Muscle of leg (tissue), 11 donors: ENCODE data around the gene CDH23. TPM values are rescaled to one million over a fixed set of nuclear protein-coding genes. Genes with fewer than 3 reads are reported as not detected.

Experiments used
- DNase-seq: peaks from one replicate; pipeline ENCODE4 v3.0.0; 2013
- H3K27ac ChIP-seq: one replicate; pipeline ENCODE4 v1.5.1; 2013; ENCODE audit warnings: mild to moderate bottlenecking, low read length, control low read depth
- H3K27me3 ChIP-seq: one replicate; pipeline ENCODE4 v1.6.1; 2013; ENCODE audit warnings: low read length; ENCODE audit not compliant: control insufficient read depth, insufficient read depth
- H3K36me3 ChIP-seq: one replicate; pipeline ENCODE4 v1.6.1; 2013; ENCODE audit warnings: low read length; ENCODE audit not compliant: control insufficient read depth, insufficient read depth
- H3K4me1 ChIP-seq: one replicate; pipeline ENCODE4 v1.6.1; 2013; ENCODE audit warnings: low read length; ENCODE audit not compliant: control insufficient read depth, insufficient read depth
- H3K4me3 ChIP-seq: one replicate; pipeline ENCODE4 v1.5.1; 2013; ENCODE audit warnings: low read length, control low read depth
- H3K9me3 ChIP-seq: replicated peaks from 2 replicates; pipeline ENCODE4 v1.6.1; 2013; ENCODE audit warnings: low read depth, low read length; ENCODE audit not compliant: control insufficient read depth
- WGBS: methylation state at CpG from one replicate; pipeline ENCODE4 v1.1.5; 2013; ENCODE audit warnings: missing lambda C conversion rate; ENCODE audit not compliant: insufficient coverage; 5-methylcytosine and 5-hydroxymethylcytosine counted together
- polyA plus RNA-seq, 8 donors: library from polyadenylated mRNA; unstranded; fragments of 120-200 nt; gene quantifications; one replicate each; pipeline versions ENCODE4 v1.2.1 to v1.2.3, GENCODE V29; 2013; ENCODE audit warnings: inconsistent platforms in 1 of 8, low replicate concordance in 1 of 8; ENCODE audit not compliant: insufficient read length in 8 of 8, insufficient read depth in 1 of 8
- total RNA-seq: library from RNA; stranded (reverse); fragments of 120-200 nt; gene quantifications from one replicate; pipeline ENCODE4 v1.2.4, GENCODE V29; 2013

The CDH23 gene
- total and polyA plus RNA-seq, 9 donors, result 3.4 to 5.7 (median 4.9) TPM

- H3K27me3 ChIP-seq, result peaks cover 2% of the 10 kb centered on the region
- no peaks in the 10 kb centered on the region for H3K9me3 ChIP-seq
- DNase-seq, result no peak
- H3K36me3 ChIP-seq, result no peaks in the 10 kb centered on the region
- H3K4me1 ChIP-seq, result peaks cover 26% of the 10 kb centered on the region
- no peak overlapping the region for H3K27ac ChIP-seq
- WGBS, result 63% methylated on average over 6 of the region's 10 CpGs
- H3K4me3 ChIP-seq, result no peak overlapping the region
Observed at GRCh38 chr10:71555087-71555723, 158.5 kb downstream of the CDH23 start.

GRCh38 chr10:71555724-71556119, 159.0 kb downstream of the CDH23 start:
- Histone ChIP-seq H3K27ac (no peak overlapping the region), H3K4me3 (no peak overlapping the region), H3K9me3 (no peaks in the 10 kb centered on the region), H3K36me3 (no peaks in the 10 kb centered on the region), H3K4me1 (peaks cover 21% of the 10 kb centered on the region), H3K27me3 (peaks cover 2% of the 10 kb centered on the region)
- 38% methylated on average over 1 of the region's 1 CpG for WGBS
- no peak for DNase-seq

DNA sequence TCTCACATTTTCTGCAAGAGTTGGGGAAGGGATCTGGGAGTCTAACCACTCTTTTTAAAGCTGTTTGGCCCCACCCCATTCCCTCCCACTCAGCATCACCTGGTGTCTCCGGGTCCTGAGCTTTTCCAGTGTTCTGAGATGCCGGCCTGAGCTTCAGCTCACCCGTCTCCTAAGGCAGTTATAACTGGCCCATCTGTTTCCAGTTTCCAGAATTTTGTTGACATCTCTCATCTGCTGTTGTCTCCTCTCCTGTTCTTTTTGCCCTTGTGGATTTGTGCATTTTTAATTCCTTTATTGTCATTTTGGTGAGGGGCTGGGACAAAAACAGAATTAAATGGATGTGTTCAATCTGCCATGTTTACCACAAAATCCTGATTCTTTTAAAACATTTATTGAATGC, 162.3 kb downstream of the CDH23 start:
- 25% methylated on average over 3 of the region's 3 CpGs for WGBS
- no peaks in the 10 kb centered on the region for H3K9me3 ChIP-seq
- no peaks in the 10 kb centered on the region for H3K27me3 ChIP-seq
- no peak overlapping the region for H3K4me3 ChIP-seq
- no peak for DNase-seq
- H3K36me3 ChIP-seq, result no peaks in the 10 kb centered on the region
- no peak overlapping the region for H3K27ac ChIP-seq
- peaks cover 19% of the 10 kb centered on the region for H3K4me1 ChIP-seq

GRCh38 chr10:71561003-71561574, 164.4 kb downstream of the CDH23 start:
- Histone ChIP-seq H3K4me3 (no peak overlapping the region), H3K9me3 (no peaks in the 10 kb centered on the region), H3K4me1 (peaks cover 15% of the 10 kb centered on the region), H3K27ac (no peak overlapping the region), H3K36me3 (no peaks in the 10 kb centered on the region), H3K27me3 (no peaks in the 10 kb centered on the region)
- no peak for DNase-seq
- WGBS, result 33% methylated on average over 3 of the region's 5 CpGs

DNA sequence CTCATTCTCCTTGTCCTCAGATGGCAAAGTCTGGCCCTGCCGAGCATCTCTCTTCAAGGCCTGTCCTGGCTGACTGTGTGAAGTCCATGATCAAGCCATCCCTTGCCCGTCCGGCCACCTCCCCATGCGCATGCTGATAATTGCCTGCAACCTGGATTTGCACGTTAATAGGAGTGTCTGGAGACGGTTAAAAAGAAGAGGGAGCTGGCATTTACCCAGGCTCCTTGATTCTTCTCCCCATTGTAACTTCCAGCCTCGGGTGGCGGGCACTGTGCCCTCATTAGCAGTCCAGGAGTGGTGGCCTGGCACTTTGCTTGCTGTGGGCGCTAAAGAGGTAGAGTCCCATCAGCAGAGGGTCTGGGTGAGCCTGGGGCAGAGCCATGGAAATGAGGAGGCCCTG, 165.5 kb downstream of the CDH23 start:
- H3K4me1 ChIP-seq, result peaks cover 16% of the 10 kb centered on the region
- no peaks in the 10 kb centered on the region for H3K36me3 ChIP-seq
- WGBS, result 90% methylated on average over 7 of the region's 9 CpGs
- no peak for DNase-seq
- no peaks in the 10 kb centered on the region for H3K27me3 ChIP-seq
- H3K4me3 ChIP-seq, result no peak overlapping the region
- no peaks in the 10 kb centered on the region for H3K9me3 ChIP-seq
- H3K27ac ChIP-seq, result no peak overlapping the region

GRCh38 chr10:71562904-71563303, 166.2 kb downstream of the CDH23 start:
- H3K4me3 ChIP-seq, result no peak overlapping the region
- no peaks in the 10 kb centered on the region for H3K27me3 ChIP-seq
- H3K27ac ChIP-seq, result no peak overlapping the region
- H3K9me3 ChIP-seq, result no peaks in the 10 kb centered on the region
- no peaks in the 10 kb centered on the region for H3K36me3 ChIP-seq
- H3K4me1 ChIP-seq, result peaks cover 22% of the 10 kb centered on the region
- WGBS, result no CpG with 5 or more reads among the region's 3 CpGs
- no peak for DNase-seq

GRCh38 chr10:71564194-71564820, 167.6 kb downstream of the CDH23 start:
- H3K4me1 ChIP-seq, result peaks cover 24% of the 10 kb centered on the region
- no peaks in the 10 kb centered on the region for H3K9me3 ChIP-seq
- no peak overlapping the region for H3K4me3 ChIP-seq
- WGBS, result 35% methylated on average over 11 of the region's 12 CpGs
- H3K27ac ChIP-seq, result no peak overlapping the region
- no peaks in the 10 kb centered on the region for H3K27me3 ChIP-seq
- no peaks in the 10 kb centered on the region for H3K36me3 ChIP-seq
- no peak for DNase-seq

- DNase-seq, result no peak
- no peak overlapping the region for H3K27ac ChIP-seq
- H3K9me3 ChIP-seq, result no peaks in the 10 kb centered on the region
- WGBS, result 89% methylated on average over 1 of the region's 2 CpGs
- no peak overlapping the region for H3K4me3 ChIP-seq
- no peaks in the 10 kb centered on the region for H3K27me3 ChIP-seq
- H3K4me1 ChIP-seq, result peaks cover 19% of the 10 kb centered on the region
- H3K36me3 ChIP-seq, result no peaks in the 10 kb centered on the region
Observed at GRCh38 chr10:71565284-71566000, 168.7 kb downstream of the CDH23 start.

GRCh38 chr10:71567006-71567405, 170.3 kb downstream of the CDH23 start:
- DNase-seq, result no peak
- 95% methylated on average over 5 of the region's 5 CpGs for WGBS
- H3K4me3 ChIP-seq, result no peak overlapping the region

GRCh38 chr10:71568896-71569492, 172.3 kb downstream of the CDH23 start:
- WGBS, result 83% methylated on average over 3 of the region's 5 CpGs
- DNase-seq, result no peak
- H3K4me3 ChIP-seq, result no peak overlapping the region
- H3K9me3 ChIP-seq, result no peaks in the 10 kb centered on the region
- H3K27me3 ChIP-seq, result peaks cover 6% of the 10 kb centered on the region
- peaks cover 12% of the 10 kb centered on the region for H3K4me1 ChIP-seq
- no peaks in the 10 kb centered on the region for H3K36me3 ChIP-seq
- H3K27ac ChIP-seq, result no peak overlapping the region

More at GRCh38 chr10:71567006-71567405, 170.3 kb downstream of the CDH23 start:
- Histone ChIP-seq H3K36me3 (no peaks in the 10 kb centered on the region), H3K4me1 (peaks cover 19% of the 10 kb centered on the region), H3K9me3 (no peaks in the 10 kb centered on the region), H3K27me3 (no peaks in the 10 kb centered on the region), H3K27ac (no peak overlapping the region)
